GM21515 (cell line): ENCODE measurements around the gene RNF115.
"Not testable (repeated sequence)": the region's sequence is repeated elsewhere in the genome, so short reads cannot be mapped to it uniquely, and the experiment has no call there.

Experiments
- ATAC-seq: cut with Tn5 transposase; IDR thresholded peaks from one replicate; pipeline ENCODE4 v1.9.1; 2021; ENCODE audit not compliant: unreplicated experiment

Gene RNF115

DNA sequence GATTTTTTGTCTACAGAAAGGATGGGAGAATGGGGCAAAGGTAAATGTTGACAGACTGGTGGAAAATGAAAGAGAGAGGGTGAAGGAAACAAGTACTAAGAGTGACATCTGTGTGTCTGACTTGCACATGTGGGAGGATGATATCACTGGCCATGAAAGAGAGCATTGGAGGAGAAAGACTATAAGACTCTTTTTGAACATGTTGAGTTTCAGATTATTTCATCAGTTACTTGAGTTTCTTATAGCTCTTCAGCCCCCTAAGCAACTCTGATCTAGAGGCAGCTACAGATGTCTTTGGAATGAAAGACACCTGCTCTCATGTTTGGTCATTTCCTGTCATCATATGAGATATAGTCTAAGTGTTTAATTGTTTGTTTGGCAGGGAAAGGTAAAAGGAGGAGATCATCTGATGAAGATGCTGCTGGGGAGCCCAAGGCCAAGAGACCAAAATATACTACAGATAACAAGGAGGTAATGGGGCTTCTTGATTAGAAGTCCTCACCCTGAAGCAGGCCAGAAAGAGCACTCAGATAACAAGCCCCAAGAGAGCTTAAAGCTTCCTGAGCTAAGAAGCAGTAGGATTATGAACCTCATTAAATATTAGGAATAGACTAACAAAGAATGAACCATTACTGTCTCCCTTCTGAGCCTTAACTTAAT lies 4.6 kb upstream of the RNF115 start:
- ATAC-seq = no peak

DNA sequence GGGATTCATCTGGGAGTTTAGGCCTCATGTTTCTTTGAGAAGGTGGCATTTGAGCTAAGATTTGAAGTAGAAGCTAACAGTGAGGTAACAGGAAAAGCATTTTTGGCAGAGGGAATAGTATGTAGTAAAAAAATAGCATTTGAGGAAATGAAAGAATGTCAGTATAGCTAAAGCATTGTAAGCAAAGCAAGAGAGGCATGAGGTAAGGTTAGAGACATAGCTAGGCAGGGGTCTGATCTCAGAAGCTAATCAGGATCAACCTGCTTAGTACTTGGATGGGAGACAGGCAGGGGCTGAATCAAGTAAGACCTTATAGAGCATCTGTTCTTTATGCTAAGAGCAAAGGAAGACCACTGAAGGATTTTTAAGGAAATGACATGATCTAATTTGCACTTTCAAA lies 4.1 kb upstream of the RNF115 start:
- ATAC-seq = no peak

- no peak for ATAC-seq
These were observed 2.1 kb upstream of the RNF115 start for GRCh38 chr1:145826030-145826429.

DNA sequence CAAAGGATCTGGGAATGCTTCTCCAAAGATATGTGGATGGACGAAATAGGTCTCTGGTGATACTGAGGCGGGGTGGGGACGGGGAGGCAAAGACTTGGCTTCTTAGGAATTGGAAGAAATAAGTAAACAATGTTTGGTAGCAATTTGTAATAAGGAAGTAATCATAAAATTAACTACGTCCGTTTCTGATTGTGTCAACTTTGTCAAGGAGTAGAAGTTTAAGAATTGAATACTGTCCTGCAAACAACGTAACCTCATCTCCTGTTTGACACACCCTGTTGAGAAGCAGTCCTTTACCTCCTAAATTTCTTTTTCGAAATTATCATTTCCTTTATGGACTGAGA lies 576 bp upstream of the RNF115 start:
- ATAC-seq = no peak

- ATAC-seq = not testable (repeated sequence)
These were observed 1.0 kb downstream of the RNF115 start for GRCh38 chr1:145822779-145823331.

- not testable (repeated sequence) for ATAC-seq
These were observed 5.8 kb downstream of the RNF115 start for GRCh38 chr1:145818095-145818494.

DNA sequence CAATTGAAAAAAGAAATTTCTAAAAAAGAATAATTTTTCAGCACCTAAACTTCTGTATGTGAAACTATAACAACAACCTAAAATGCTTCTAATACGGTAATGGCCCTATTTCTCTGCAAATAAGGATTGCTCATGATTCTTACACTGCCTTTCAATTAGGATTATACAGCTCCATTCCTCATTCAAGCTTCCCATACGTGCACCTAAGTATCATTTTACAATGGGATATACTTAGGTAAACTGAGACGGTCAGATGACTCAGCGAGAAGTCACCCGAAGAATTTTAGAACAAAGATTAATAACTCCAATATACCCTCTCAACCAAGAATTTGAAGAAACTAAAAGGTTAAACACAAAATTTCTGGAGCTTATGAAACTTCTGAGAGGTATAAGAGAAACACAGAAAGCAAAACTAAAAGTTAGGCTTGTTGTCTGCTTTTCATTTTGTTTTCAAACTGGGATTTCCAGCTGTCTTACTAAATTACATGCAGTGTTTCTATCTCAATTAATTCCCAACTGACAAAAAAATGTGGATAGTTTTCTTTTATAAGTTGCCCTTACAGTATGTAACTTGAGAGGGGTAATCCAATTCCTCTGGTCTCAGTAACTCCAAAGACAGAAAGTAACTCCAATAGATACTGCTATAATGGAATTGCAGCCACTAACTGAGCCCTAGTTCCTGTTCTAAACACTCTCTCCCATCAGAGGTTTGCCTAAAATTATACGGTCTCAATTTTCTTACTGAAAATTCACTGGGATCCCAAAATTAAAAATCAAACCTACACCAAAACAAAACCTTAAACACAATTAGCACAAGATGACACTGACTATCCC lies 10.7 kb downstream of the RNF115 start:
- not testable (repeated sequence) for ATAC-seq

DNA sequence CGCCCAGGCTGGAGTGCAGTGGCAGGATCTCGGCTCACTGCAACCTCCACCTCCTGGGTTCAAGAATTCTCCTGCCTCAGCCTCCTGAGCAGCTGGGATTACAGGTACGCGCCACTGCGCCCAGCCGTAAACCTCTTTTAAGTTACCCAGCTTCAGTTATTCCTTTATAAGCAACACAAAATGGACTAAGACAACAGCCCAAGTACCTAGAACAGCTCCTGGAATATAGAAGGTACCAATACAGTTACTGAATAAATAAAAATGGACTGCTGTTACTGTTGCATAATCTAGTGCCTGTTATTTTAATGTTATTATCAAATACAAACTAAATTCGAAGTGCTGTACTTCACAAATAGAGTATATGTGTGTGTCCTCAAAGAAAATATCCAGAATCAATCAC lies 17.1 kb downstream of the RNF115 start:
- no peak for ATAC-seq

- no peak for ATAC-seq
These were observed 17.5 kb downstream of the RNF115 start for GRCh38 chr1:145806408-145806807.

DNA sequence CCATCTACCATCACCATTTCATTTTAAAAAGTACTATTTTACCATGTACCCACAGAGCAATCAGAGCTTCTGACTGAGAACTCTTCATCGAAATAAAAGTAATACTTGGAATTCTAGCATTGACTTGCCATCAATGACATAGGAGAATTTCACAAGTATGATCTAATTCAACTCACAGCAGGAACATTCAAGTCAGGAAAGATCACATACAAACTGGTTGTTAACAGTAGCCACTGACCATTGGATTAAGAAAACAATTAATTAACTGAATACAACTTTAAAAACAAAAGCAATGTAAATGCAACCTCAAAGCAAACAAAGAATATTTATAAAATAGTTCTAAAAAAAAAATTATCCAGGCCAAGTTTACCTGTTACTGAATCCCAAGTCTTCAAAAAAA lies 18.8 kb downstream of the RNF115 start:
- no peak for ATAC-seq

DNA sequence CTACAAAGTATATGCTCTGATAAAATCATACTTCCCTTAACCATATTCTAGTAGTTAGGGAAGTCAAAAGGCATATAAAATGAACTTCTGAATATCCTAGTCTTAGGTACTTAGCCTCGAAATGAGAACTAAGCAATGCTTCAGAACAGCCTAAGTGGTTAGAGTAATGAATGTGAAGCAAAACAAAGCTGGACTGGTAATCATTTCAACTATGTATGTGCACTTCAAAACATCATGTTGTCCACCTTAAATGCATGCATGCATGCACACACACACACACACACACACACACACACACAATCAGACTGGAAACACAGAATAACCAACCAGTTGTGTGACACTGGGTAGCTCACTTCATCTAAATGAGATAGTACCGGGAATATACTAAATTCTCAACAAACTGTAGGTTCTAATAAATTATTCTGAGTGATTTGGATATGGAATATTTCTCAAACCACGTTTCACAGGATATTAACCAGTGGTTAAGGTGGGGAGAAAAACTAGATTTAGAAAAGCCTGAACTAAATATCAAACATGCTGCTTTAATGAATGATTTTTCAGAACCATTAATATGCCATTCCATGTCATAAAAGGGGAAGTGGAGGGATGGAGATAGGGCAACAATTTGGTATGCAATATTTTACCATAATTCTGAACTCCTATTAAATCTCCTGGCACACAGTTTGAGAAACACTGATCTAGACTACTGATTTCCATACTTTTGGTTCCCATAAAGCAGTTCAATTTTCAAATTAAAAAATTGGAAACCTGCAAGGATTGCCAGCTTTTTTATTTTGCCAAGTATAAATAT lies 19.5 kb downstream of the RNF115 start:
- ATAC-seq = no peak

- ATAC-seq = no peak
These were observed 24.1 kb downstream of the RNF115 start for GRCh38 chr1:145799806-145800205.

GRCh38 chr1:145796753-145797152 lies 27.1 kb downstream of the RNF115 start:
- no peak for ATAC-seq

DNA sequence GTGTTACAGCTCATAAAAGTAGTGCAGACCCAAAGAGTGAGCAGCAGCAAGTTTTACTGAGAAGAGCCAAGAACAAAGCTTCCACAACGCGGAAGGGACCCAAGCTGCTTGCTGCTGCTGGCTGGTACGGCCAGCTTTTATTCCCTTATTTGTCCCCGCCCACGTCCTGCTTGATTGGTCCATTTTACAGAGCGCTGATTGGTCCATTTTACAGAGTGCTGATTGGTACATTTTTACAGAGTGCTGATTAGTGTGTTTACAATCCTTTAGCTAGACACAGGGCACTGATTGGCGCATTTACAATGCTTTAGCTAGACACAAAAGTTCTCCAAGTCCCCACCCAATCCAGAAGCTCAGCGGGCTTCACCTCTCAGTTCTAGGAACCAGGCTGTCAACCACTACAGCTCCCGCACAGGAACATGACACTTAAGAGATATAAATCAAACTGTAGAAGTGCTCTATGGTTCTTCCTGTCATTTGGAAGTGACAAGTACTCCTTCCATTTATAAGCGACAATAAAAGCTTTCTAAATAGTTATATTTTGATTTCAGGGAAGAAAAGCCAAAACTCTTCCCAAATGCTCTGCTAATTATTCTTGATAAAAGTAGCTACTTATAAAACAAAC lies 28.5 kb downstream of the RNF115 start:
- ATAC-seq = no peak

GRCh38 chr1:145792484-145792883 lies 31.4 kb downstream of the RNF115 start:
- ATAC-seq = no peak

GRCh38 chr1:145791860-145792259 lies 32.0 kb downstream of the RNF115 start:
- not testable (repeated sequence) for ATAC-seq

DNA sequence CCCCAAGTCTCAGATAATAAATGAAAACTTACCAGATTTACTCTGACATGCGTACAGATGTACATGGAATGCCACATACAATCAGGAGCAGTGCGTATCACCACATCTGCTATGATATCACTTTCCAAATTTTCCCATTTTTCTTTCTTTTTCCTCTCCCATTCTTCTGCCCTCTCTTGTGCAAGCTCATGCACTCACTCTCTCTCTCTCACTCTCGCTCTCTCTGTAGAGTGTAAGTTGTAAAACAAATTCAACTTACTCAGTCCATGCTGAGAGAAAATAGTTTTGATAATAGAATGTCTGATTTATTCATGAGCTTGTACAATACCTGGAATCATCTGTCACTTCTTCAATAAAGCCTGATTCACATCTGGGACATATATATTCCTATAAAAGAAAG lies 35.3 kb downstream of the RNF115 start:
- no peak for ATAC-seq

- ATAC-seq = no peak
These were observed 37.6 kb downstream of the RNF115 start for GRCh38 chr1:145786271-145786670.

- ATAC-seq = no peak
These were observed 38.3 kb downstream of the RNF115 start for GRCh38 chr1:145785547-145785946.

- ATAC-seq = no peak
These were observed 39.5 kb downstream of the RNF115 start for GRCh38 chr1:145784409-145784808.
